GM12878 (cell line): Measurements from ENCODE around the gene PSMB1. TPM values are rescaled to one million over a fixed set of nuclear protein-coding genes. Genes with fewer than 3 reads are reported as not detected.

Experiments
- ATF3 ChIP-seq: IDR thresholded peaks from 2 replicates; pipeline ENCODE4 v1.6.1; 2011; ENCODE audit warnings: low read depth, mild to moderate bottlenecking, low read length, moderate library complexity, borderline replicate concordance; ENCODE audit errors: extremely low read depth
- BRCA1 ChIP-seq: IDR thresholded peaks from 2 replicates; pipeline ENCODE4 v1.6.1; 2011; ENCODE audit warnings: low read depth, low read length, improper control_type of control experiment
- CEBPZ ChIP-seq: fragments of 150-350 bp; IDR thresholded peaks from 2 replicates; pipeline ENCODE4 v1.6.1; 2016; ENCODE audit warnings: low read depth, low read length
- EED ChIP-seq: sonication (generic); IDR thresholded peaks from 2 replicates; pipeline ENCODE4 v1.6.1; 2016; ENCODE audit warnings: antibody characterized with exemption, low read depth
- EGR1 ChIP-seq, 2 experiments: IDR thresholded peaks; 1 replicate in 1 of 2; 2 replicates in 1 of 2; pipeline ENCODE4 v1.6.1; 2011 to 2012; ENCODE audit warnings: low read depth in 2 of 2, low read length in 2 of 2, borderline replicate concordance in 1 of 2, mild to moderate bottlenecking in 1 of 2, moderate library complexity in 1 of 2
- KLF5 ChIP-seq: fragments of 450-650 bp; IDR thresholded peaks from 2 replicates; pipeline ENCODE4 v1.6.1; 2014; ENCODE audit warnings: mild to moderate bottlenecking; ENCODE audit not compliant: partially characterized antibody
- MAX ChIP-seq: IDR thresholded peaks from 2 replicates; pipeline ENCODE4 v1.6.1; 2012; ENCODE audit warnings: low read depth, low read length, improper control_type of control experiment
- MTA2 ChIP-seq: fragments of 450-650 bp; IDR thresholded peaks from 2 replicates; pipeline ENCODE4 v1.6.1; 2016; ENCODE audit warnings: low read depth, mild to moderate bottlenecking, moderate library complexity
- POU2F2 ChIP-seq: IDR thresholded peaks from 3 replicates; pipeline ENCODE4 v1.6.1; 2011; ENCODE audit warnings: low read depth, mild to moderate bottlenecking, low read length, borderline replicate concordance
- SIN3A ChIP-seq: IDR thresholded peaks from 2 replicates; pipeline ENCODE4 v1.6.1; 2012; ENCODE audit warnings: low read depth, low read length, improper control_type of control experiment
- SMARCA5 ChIP-seq: fragments of 450-650 bp; IDR thresholded peaks from 2 replicates; pipeline ENCODE4 v1.6.1; 2017; ENCODE audit warnings: mild to moderate bottlenecking
- SREBF1 ChIP-seq: IDR thresholded peaks from 2 replicates; pipeline ENCODE4 v1.6.1; 2012; ENCODE audit warnings: mild to moderate bottlenecking, low read length
- SREBF2 ChIP-seq: IDR thresholded peaks from 2 replicates; pipeline ENCODE4 v1.6.1; 2012; ENCODE audit warnings: mild to moderate bottlenecking, low read length
- SUPT20H ChIP-seq: IDR thresholded peaks from 2 replicates; pipeline ENCODE4 v1.6.1; 2011; ENCODE audit warnings: low read depth, mild to moderate bottlenecking, low read length, moderate library complexity, borderline replicate concordance; ENCODE audit not compliant: control insufficient read depth
- TARDBP ChIP-seq: IDR thresholded peaks from 2 replicates; pipeline ENCODE4 v1.6.1; 2016; ENCODE audit warnings: borderline replicate concordance
- TCF12 ChIP-seq: IDR thresholded peaks from 2 replicates; pipeline ENCODE4 v1.6.1; 2011; ENCODE audit warnings: low read depth, mild to moderate bottlenecking, low read length
- ZBTB33 ChIP-seq: fragments of 450-650 bp; IDR thresholded peaks from 2 replicates; pipeline ENCODE4 v1.6.1; 2017; ENCODE audit warnings: mild to moderate bottlenecking
- ZBTB40 ChIP-seq: fragments of 450-650 bp; IDR thresholded peaks from 2 replicates; pipeline ENCODE4 v1.6.1; 2016; ENCODE audit warnings: mild to moderate bottlenecking, moderate library complexity, borderline replicate concordance
- ZNF274 ChIP-seq: IDR thresholded peaks from one replicate; pipeline ENCODE4 v1.8.0; 2011; ENCODE audit not compliant: insufficient read length, insufficient read depth
- ZNF384 ChIP-seq: IDR thresholded peaks from 2 replicates; pipeline ENCODE4 v1.6.1; 2012; ENCODE audit warnings: low read depth, mild to moderate bottlenecking, low read length, improper control_type of control experiment, borderline replicate concordance
- polyA plus RNA-seq, 11 experiments: library from polyadenylated mRNA; depleted of rRNA in 4 of 11; unstranded in 6 of 11; stranded (reverse) in 5 of 11; fragments of >200 nt; fragmentation: Nextera tagmentation in 4 of 11; fragmentation: Illumina TruSeq in 1 of 11; extraction: Ambion mirVana in 4 of 11; extraction: Trizol in 1 of 11; gene quantifications; 1 replicate in 1 of 11; 2 replicates in 10 of 11; pipeline versions ENCODE4 v1.2.1 to v1.2.3, GENCODE V29; 2011 to 2016; ENCODE audit warnings: inconsistent platforms in 2 of 11, missing spikeins in 2 of 11, low read depth in 1 of 11
- total RNA-seq, 4 experiments: library from RNA; depleted of rRNA in 3 of 4; stranded (reverse); fragments of >200 nt in 3 of 4; fragmentation: Illumina TruSeq in 1 of 4; extraction: Trizol in 1 of 4; gene quantifications; 2 replicates each; pipeline versions ENCODE4 v1.2.1 to v1.2.3, GENCODE V29; 2013 to 2021

PSMB1 gene
- total and polyA plus RNA-seq, 10 of the 15 experiments (the other 5 are each of a cell fraction or from before 2014, with no cell fraction given) = 208 to 1,317 (median 508) TPM

GRCh38 chr6:170552765-170553533, at the start of gene PSMB1 (continued):
- no peak for TF ChIP-seq CEBPZ
- TF ChIP-seq ZNF384 = no peak
- no peak; the same call in 1 of the 2 replicates for TF ChIP-seq MAX
- TF ChIP-seq KLF5 = no peak
- TF ChIP-seq ZBTB40 = peak; percentile 92
- TF ChIP-seq EED = 0 out of 2 replicates have a peak, but pooled peaks have one; percentile 24
- peak; percentile 83; the same call in 1 of the 3 replicates for TF ChIP-seq POU2F2
- TF ChIP-seq SIN3A = 0 out of 2 replicates have a peak, but pooled peaks have one; percentile 34
- no peak for TF ChIP-seq SREBF1
- TF ChIP-seq EGR1 (IDR thresholded peaks at IDR 0.05; ENCODE audit: borderline replicate concordance in 1 of 2, low read depth in 2 of 2, low read length in 2 of 2) = 0 out of 3 replicates have a peak, but pooled peaks of 1 of the 2 experiments have one; percentile 51
- no peak for TF ChIP-seq BRCA1
- TF ChIP-seq ZBTB33 = no peak
- peak; percentile 66; the same call in 1 of the 2 replicates for TF ChIP-seq TARDBP
- TF ChIP-seq ATF3 = no peak
- no peak for TF ChIP-seq SREBF2
- no peak for TF ChIP-seq ZNF274
- 0 out of 2 replicates have a peak, but pooled peaks have one; percentile 32 for TF ChIP-seq TCF12
- TF ChIP-seq SUPT20H = no peak
- TF ChIP-seq MTA2 = no peak
- no peak; the same call in 1 of the 2 replicates for TF ChIP-seq SMARCA5
